Caco-2 (cell line): ENCODE measurements around the gene ZDHHC15. TPM values are rescaled to one million over a fixed set of nuclear protein-coding genes. Genes with fewer than 3 reads are reported as not detected.
"Not testable (repeated sequence)": the region's sequence is repeated elsewhere in the genome, so short reads cannot be mapped to it uniquely, and the experiment has no call there.

ENCODE experiments used
- BruUV-seq: library from RNA; stranded (reverse); fragments of 400-500 nt; replicated peaks from 2 replicates; lab custom pipeline; 2021; lab: Mats Ljungman, UMichigan
- CTCF ChIA-PET: fragments of 300-600 bp; sonication (Branson Sonifier 250); formaldehyde crosslinking; loops from one replicate; lab custom pipeline; 2022; ENCODE audit warnings: antibody characterized with exemption; lab: Charles Lee
- POLR2A ChIA-PET: fragments of 300-600 bp; sonication (Branson Sonifier 250); formaldehyde crosslinking; loops from one replicate; lab custom pipeline; 2022; ENCODE audit warnings: antibody characterized with exemption; lab: Charles Lee
- DNase-seq, 2 experiments: peaks; one replicate each; pipeline versions ENCODE4 v3.0.0 to v3.0.0-alpha.2; 2020 to 2022
- H3K27me3 ChIP-seq: replicated peaks from 2 replicates; pipeline ENCODE4 v1.6.0; 2011; ENCODE audit warnings: low read length; ENCODE audit not compliant: control insufficient read depth, insufficient read depth
- H3K36me3 ChIP-seq: 2 replicates; pipeline ENCODE4 v1.5.1; 2011; ENCODE audit warnings: low read length; ENCODE audit not compliant: control insufficient read depth, insufficient read depth
- H3K4me1 ChIP-seq: fragments of 250-450 bp; sonication (Bioruptor Pico); 2 replicates; pipeline ENCODE4 v1.5.1; 2020; ENCODE audit warnings: mild to moderate bottlenecking
- H3K4me3 ChIP-seq: 2 replicates; pipeline ENCODE4 v1.5.1; 2011; ENCODE audit warnings: low read depth, mild to moderate bottlenecking, control low read depth, low read length
- H3K9me3 ChIP-seq: fragments of 250-450 bp; sonication (Bioruptor Pico); 2 replicates; pipeline ENCODE4 v1.5.1; 2020; ENCODE audit warnings: mild to moderate bottlenecking, moderate library complexity
- H3K27ac Mint-ChIP-seq: one replicate; pipeline ENCODE4 v1.8.0; 2022; ENCODE audit warnings: mixed read lengths; ENCODE audit not compliant: unreplicated experiment
- H3K27me3 Mint-ChIP-seq: one replicate; pipeline ENCODE4 v1.8.0; 2022; ENCODE audit warnings: mixed read lengths; ENCODE audit not compliant: insufficient read depth, unreplicated experiment
- H3K36me3 Mint-ChIP-seq: one replicate; pipeline ENCODE4 v1.8.0; 2022; ENCODE audit warnings: mild to moderate bottlenecking, mixed read lengths; ENCODE audit not compliant: insufficient read depth, unreplicated experiment
- H3K4me1 Mint-ChIP-seq: one replicate; pipeline ENCODE4 v1.8.0; 2022; ENCODE audit warnings: low read depth, mixed read lengths; ENCODE audit not compliant: unreplicated experiment
- H3K4me3 Mint-ChIP-seq: one replicate; pipeline ENCODE4 v1.8.0; 2022; ENCODE audit warnings: mild to moderate bottlenecking, moderate library complexity, mixed read lengths; ENCODE audit not compliant: unreplicated experiment
- H3K9me3 Mint-ChIP-seq: one replicate; pipeline ENCODE4 v1.8.0; 2022; ENCODE audit warnings: mixed read lengths; ENCODE audit not compliant: unreplicated experiment
- CTCF ChIP-seq, 2 experiments: fragments of 200-600 bp in 1 of 2; IDR thresholded peaks; 1 replicate in 1 of 2; 2 replicates in 1 of 2; pipeline versions ENCODE4 v1.5.1 to v1.8.0; 2011 to 2022; ENCODE audit warnings: antibody characterized with exemption in 1 of 2, control low read depth in 1 of 2, inconsistent platforms in 1 of 2, low read depth in 1 of 2, low read length in 1 of 2, mild to moderate bottlenecking in 1 of 2, moderate library complexity in 1 of 2; ENCODE audit not compliant: insufficient read depth in 1 of 2, severe bottlenecking in 1 of 2, unreplicated experiment in 1 of 2
- intact Hi-C: fragments of 100-400 bp; cut with micrococcal nuclease; formaldehyde crosslinking; loops from one replicate; pipeline ENCODE4 v1.10.0; 2022; ENCODE audit not compliant: unreplicated experiment
- total RNA-seq: library from RNA; stranded (reverse); gene quantifications from 2 replicates; pipeline ENCODE4 v1.2.3, GENCODE V29; 2022

The ZDHHC15 gene
- total RNA-seq, 1 experiment from 2014 or later: not detected

- H3K9me3 Mint-ChIP-seq: no peaks in the 10 kb centered on the region
- H3K27me3 Mint-ChIP-seq: no peaks in the 10 kb centered on the region
- BruUV-seq: no TSS peak
- CTCF ChIA-PET: no interaction called here
- TF ChIP-seq CTCF (IDR thresholded peaks at IDR 0.05; ENCODE audit: insufficient read depth in 1 of 2, low read depth in 1 of 2, low read length in 1 of 2, severe bottlenecking in 1 of 2, unreplicated experiment in 1 of 2): no peak
- POLR2A ChIA-PET: no interaction called here
- Histone ChIP-seq H3K4me3 (no peak overlapping the region), H3K27me3 (no peaks in the 10 kb centered on the region), H3K4me1 (no peaks in the 10 kb centered on the region), H3K36me3 (no peaks in the 10 kb centered on the region), H3K9me3 (no peaks in the 10 kb centered on the region)
- H3K36me3 Mint-ChIP-seq: no peaks in the 10 kb centered on the region
- no peak overlapping the region for H3K4me3 Mint-ChIP-seq
- no peak overlapping the region for H3K27ac Mint-ChIP-seq
- no peak for DNase-seq
- intact Hi-C loops: no loop called here
- no peaks in the 10 kb centered on the region for H3K4me1 Mint-ChIP-seq
Measured at GRCh38 chrX:75546724-75547511, 24.1 kb upstream of the ZDHHC15 start.

- CTCF ChIA-PET: no interaction called here
- H3K4me1 Mint-ChIP-seq: no peaks in the 10 kb centered on the region
- intact Hi-C loops: no loop called here
- no peak overlapping the region for H3K4me3 Mint-ChIP-seq
- H3K9me3 Mint-ChIP-seq: no peaks in the 10 kb centered on the region
- no peak overlapping the region for H3K27ac Mint-ChIP-seq
- no peaks in the 10 kb centered on the region for H3K36me3 Mint-ChIP-seq
- H3K36me3 ChIP-seq: no peaks in the 10 kb centered on the region
- no peak overlapping the region for H3K4me3 ChIP-seq
- POLR2A ChIA-PET: no interaction called here
- no peaks in the 10 kb centered on the region for H3K9me3 ChIP-seq
- no peaks in the 10 kb centered on the region for H3K27me3 ChIP-seq
- TF ChIP-seq CTCF (IDR thresholded peaks at IDR 0.05; ENCODE audit: insufficient read depth in 1 of 2, low read depth in 1 of 2, low read length in 1 of 2, severe bottlenecking in 1 of 2, unreplicated experiment in 1 of 2): no peak
- H3K4me1 ChIP-seq: no peaks in the 10 kb centered on the region
- H3K27me3 Mint-ChIP-seq: no peaks in the 10 kb centered on the region
- no TSS peak for BruUV-seq
- DNase-seq: no peak
Measured at GRCh38 chrX:75544786-75545185, 21.9 kb upstream of the ZDHHC15 start.

GRCh38 chrX:75483933-75484332 is 38.9 kb downstream of the ZDHHC15 start:
- ChIA-PET POLR2A (no interaction called here), CTCF (no interaction called here)
- no TSS peak for BruUV-seq
- Mint-ChIP-seq H3K4me1 (no peaks in the 10 kb centered on the region), H3K27ac (no peak overlapping the region), H3K36me3 (no peaks in the 10 kb centered on the region), H3K9me3 (no peaks in the 10 kb centered on the region), H3K4me3 (no peak overlapping the region), H3K27me3 (no peaks in the 10 kb centered on the region)
- H3K4me1 ChIP-seq: no peaks in the 10 kb centered on the region
- intact Hi-C loops: no loop called here
- H3K4me3 ChIP-seq: no peak overlapping the region
- H3K27me3 ChIP-seq: no peaks in the 10 kb centered on the region
- H3K9me3 ChIP-seq: no peaks in the 10 kb centered on the region
- H3K36me3 ChIP-seq: no peaks in the 10 kb centered on the region
- DNase-seq: no peak
- no peak for TF ChIP-seq CTCF (IDR thresholded peaks at IDR 0.05; ENCODE audit: insufficient read depth in 1 of 2, low read depth in 1 of 2, low read length in 1 of 2, severe bottlenecking in 1 of 2, unreplicated experiment in 1 of 2)

GRCh38 chrX:75461780-75462179 is 61.1 kb downstream of the ZDHHC15 start:
- intact Hi-C loops: not testable (repeated sequence)
- H3K9me3 Mint-ChIP-seq: peaks cover 23% of the 10 kb centered on the region

More at GRCh38 chrX:75461780-75462179, 61.1 kb downstream of the ZDHHC15 start:
- H3K4me3 ChIP-seq, H3K4me1 ChIP-seq, H3K4me1 Mint-ChIP-seq, H3K27ac Mint-ChIP-seq, CTCF ChIA-PET, H3K36me3 ChIP-seq, H3K36me3 Mint-ChIP-seq, POLR2A ChIA-PET, H3K27me3 ChIP-seq, H3K27me3 Mint-ChIP-seq, H3K4me3 Mint-ChIP-seq, BruUV-seq, DNase-seq, H3K9me3 ChIP-seq: not testable (repeated sequence)
